GM06990 (cell line): ENCODE results near the gene CABS1.

ENCODE experiments used
- DNase-seq: peaks from one replicate; pipeline ENCODE4 v3.0.0-alpha.2; 2011; ENCODE audit not compliant: insufficient read length; ENCODE audit errors: extremely low read depth
- H3K27me3 ChIP-seq: replicated peaks from 2 replicates; pipeline ENCODE4 v1.6.0; 2011; ENCODE audit warnings: low read length; ENCODE audit not compliant: control insufficient read depth, insufficient read depth
- H3K36me3 ChIP-seq: 2 replicates; pipeline ENCODE4 v1.5.1; 2011; ENCODE audit warnings: low read length; ENCODE audit not compliant: control insufficient read depth, insufficient read depth
- H3K4me3 ChIP-seq: replicated peaks from 2 replicates; pipeline ENCODE4 v1.5.1; 2011; ENCODE audit warnings: low read depth, mild to moderate bottlenecking, control low read depth, low read length
- TF ChIP-seq, protein P1 (sequence below): IDR thresholded peaks from 2 replicates; pipeline ENCODE4 v1.5.1; 2011; ENCODE audit warnings: low read length, control low read depth, mild to moderate bottlenecking, inconsistent platforms; ENCODE audit not compliant: insufficient read depth, poor library complexity, severe bottlenecking

Gene CABS1

GRCh38 chr4:70300215-70300614, 34.6 kb upstream of the CABS1 start:
- TF ChIP-seq, protein P1, sequence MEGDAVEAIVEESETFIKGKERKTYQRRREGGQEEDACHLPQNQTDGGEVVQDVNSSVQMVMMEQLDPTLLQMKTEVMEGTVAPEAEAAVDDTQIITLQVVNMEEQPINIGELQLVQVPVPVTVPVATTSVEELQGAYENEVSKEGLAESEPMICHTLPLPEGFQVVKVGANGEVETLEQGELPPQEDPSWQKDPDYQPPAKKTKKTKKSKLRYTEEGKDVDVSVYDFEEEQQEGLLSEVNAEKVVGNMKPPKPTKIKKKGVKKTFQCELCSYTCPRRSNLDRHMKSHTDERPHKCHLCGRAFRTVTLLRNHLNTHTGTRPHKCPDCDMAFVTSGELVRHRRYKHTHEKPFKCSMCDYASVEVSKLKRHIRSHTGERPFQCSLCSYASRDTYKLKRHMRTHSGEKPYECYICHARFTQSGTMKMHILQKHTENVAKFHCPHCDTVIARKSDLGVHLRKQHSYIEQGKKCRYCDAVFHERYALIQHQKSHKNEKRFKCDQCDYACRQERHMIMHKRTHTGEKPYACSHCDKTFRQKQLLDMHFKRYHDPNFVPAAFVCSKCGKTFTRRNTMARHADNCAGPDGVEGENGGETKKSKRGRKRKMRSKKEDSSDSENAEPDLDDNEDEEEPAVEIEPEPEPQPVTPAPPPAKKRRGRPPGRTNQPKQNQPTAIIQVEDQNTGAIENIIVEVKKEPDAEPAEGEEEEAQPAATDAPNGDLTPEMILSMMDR: no peak
- no peaks in the 10 kb centered on the region for H3K36me3 ChIP-seq
- no peak for DNase-seq
- H3K27me3 ChIP-seq: no peaks in the 10 kb centered on the region
- no peak overlapping the region for H3K4me3 ChIP-seq

DNA sequence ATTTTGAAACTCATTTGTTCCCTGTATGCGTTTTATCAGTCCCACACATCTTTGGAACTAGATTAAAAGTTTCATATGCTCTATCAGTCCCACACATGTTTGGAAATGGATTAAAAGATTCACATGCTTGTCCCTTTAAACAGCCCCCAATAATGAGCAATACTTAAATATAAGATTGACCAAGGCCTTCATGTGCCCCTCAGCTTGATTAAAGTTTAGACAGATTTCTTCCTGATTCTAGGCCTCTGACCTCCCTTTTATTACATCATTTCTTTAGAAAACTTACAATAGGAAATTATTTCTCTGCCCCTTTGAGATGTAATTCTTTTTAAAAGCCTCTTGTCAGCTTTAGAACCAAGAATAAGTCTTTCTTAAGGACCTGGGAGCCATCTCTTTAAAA, 31.7 kb upstream of the CABS1 start:
- H3K4me3 ChIP-seq: no peak overlapping the region
- no peak for DNase-seq
- no peaks in the 10 kb centered on the region for H3K27me3 ChIP-seq
- H3K36me3 ChIP-seq: no peaks in the 10 kb centered on the region
- TF ChIP-seq, protein P1: no peak

DNA sequence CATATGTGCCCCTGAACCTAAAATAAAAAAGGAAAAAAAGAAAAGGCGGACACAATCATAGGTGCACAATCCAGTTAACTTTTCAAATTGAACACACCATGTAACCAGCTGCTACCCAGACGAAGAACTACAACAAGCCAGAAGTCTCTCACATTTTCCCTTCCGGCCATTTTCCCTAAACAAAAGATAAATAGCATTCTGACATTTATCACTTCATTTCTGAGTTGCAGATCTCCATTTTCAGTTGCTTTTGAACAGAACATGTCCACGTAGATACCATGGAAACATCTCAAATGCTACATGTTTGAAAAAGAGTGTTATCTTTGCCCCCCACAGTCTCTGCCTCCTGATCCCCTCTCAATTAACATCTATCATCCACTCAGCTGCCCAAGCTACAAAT, 29.2 kb upstream of the CABS1 start:
- TF ChIP-seq, protein P1: no peak
- Histone ChIP-seq H3K27me3 (no peaks in the 10 kb centered on the region), H3K4me3 (no peak overlapping the region), H3K36me3 (no peaks in the 10 kb centered on the region)
- no peak for DNase-seq

- Histone ChIP-seq H3K36me3 (no peaks in the 10 kb centered on the region), H3K4me3 (no peak overlapping the region), H3K27me3 (no peaks in the 10 kb centered on the region)
- DNase-seq: no peak
- TF ChIP-seq, protein P1: no peak
These were observed 28.7 kb upstream of the CABS1 start for GRCh38 chr4:70306076-70306475.

DNA sequence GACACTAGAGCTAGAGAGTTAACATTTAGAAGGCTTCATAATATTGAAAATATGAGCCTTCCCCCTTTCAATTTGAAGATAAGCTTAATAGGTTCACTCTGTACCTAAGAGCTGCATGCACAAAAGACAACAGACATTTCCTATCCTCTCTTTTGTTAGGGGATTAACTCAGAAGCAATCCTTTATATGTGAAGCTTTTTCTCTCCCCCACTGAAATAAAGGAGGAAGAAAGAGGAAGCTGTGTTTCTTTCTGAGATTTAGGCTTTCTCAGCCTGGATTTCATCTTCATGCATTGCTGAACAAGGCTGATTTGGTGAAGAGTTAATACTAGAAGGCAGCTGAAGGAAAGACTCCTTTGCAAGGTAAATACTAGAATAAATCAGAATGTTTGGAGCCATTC, 21.0 kb upstream of the CABS1 start:
- Histone ChIP-seq H3K36me3 (no peaks in the 10 kb centered on the region), H3K4me3 (no peak overlapping the region), H3K27me3 (no peaks in the 10 kb centered on the region)
- TF ChIP-seq, protein P1: no peak
- no peak for DNase-seq

DNA sequence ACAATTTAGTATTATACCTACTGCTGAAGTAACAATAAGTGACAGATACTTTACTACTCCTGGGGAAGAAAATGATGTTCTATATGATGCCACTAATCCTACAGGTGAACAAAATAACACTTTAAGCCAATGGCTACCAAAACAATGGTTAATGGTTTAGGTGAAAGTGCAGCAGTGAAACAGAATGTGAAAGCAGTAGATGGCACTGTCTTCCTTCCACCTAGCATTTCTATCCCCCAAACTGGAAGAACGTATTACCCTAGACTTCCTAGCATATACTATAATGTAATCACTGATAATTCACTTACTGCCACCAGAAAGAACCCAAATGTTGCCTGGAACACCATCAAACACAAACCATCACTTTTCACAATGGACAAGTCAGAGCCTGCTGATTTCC, 18.9 kb upstream of the CABS1 start:
- no peaks in the 10 kb centered on the region for H3K36me3 ChIP-seq
- TF ChIP-seq, protein P1: peak; percentile 36
- H3K4me3 ChIP-seq: no peak overlapping the region
- no peak for DNase-seq
- H3K27me3 ChIP-seq: no peaks in the 10 kb centered on the region
